Peyer's patch (tissue), 4 donors: ENCODE measurements around the gene TCF7L1.

ENCODE experiments used
- CTCF ChIP-seq, 6 experiments: fragments of 450-650 bp in 4 of 6; fragments of 200-600 bp in 2 of 6; sonication (generic) in 1 of 6; IDR thresholded peaks; one replicate each; pipeline ENCODE4 v1.5.1; 2017 to 2019; ENCODE audit warnings: antibody characterized with exemption in 6 of 6, mild to moderate bottlenecking in 3 of 6, moderate library complexity in 1 of 6
- POLR2A ChIP-seq, 2 donors: fragments of 450-650 bp; IDR thresholded peaks; one replicate each; pipeline ENCODE4 v1.5.1; 2017; ENCODE audit warnings: antibody characterized with exemption in 2 of 2, mild to moderate bottlenecking in 2 of 2, moderate library complexity in 2 of 2

- TF ChIP-seq CTCF (IDR thresholded peaks at IDR 0.05) (no peak), POLR2A (IDR thresholded peaks at IDR 0.05) (no peak)
Measured at GRCh38 chr2:85318222-85319074, 185.3 kb downstream of the TCF7L1 start.
